Keratinocyte (primary cell): ENCODE data around the gene CELA2B. TPM values are rescaled to one million over a fixed set of nuclear protein-coding genes. Genes with fewer than 3 reads are reported as not detected.
"Not testable (repeated sequence)": the region's sequence is repeated elsewhere in the genome, so short reads cannot be mapped to it uniquely, and the experiment has no call there.

ENCODE experiments used
- DNase-seq: peaks from one replicate; pipeline ENCODE4 v3.0.0-alpha.2; 2011; ENCODE audit warnings: low read depth, missing footprints, low spot score
- FAIRE-seq: peaks from 2 replicates; lab custom pipeline; 2011; peaks lifted over from hg19 to GRCh38; lab: Jason Lieb, UNC
- H2AFZ ChIP-seq: 2 replicates; pipeline ENCODE4 v1.6.0; 2012; ENCODE audit warnings: low read length, control low read depth, inconsistent platforms; ENCODE audit not compliant: control insufficient read depth
- H3K27ac ChIP-seq: 2 replicates; pipeline ENCODE4 v1.5.1; 2011; ENCODE audit warnings: low read length; ENCODE audit not compliant: control insufficient read depth, insufficient read depth
- H3K27me3 ChIP-seq: 3 replicates; pipeline ENCODE4 v1.6.0; 2011; ENCODE audit warnings: low read length; ENCODE audit not compliant: control insufficient read depth, insufficient read depth; ENCODE audit errors: extremely low read depth
- H3K36me3 ChIP-seq, 2 experiments: 2 replicates in 1 of 2; 3 replicates in 1 of 2; pipeline ENCODE4 v1.5.1; 2011; ENCODE audit warnings: low read length in 2 of 2, mild to moderate bottlenecking in 1 of 2; ENCODE audit not compliant: control insufficient read depth in 2 of 2, insufficient read depth in 2 of 2; ENCODE audit errors: extremely low read depth in 1 of 2
- H3K4me1 ChIP-seq: 3 replicates; pipeline ENCODE4 v1.5.1; 2011; ENCODE audit warnings: low read length; ENCODE audit not compliant: control insufficient read depth, insufficient read depth; ENCODE audit errors: extremely low read depth
- H3K4me2 ChIP-seq: 3 replicates; pipeline ENCODE4 v1.6.0; 2011; ENCODE audit warnings: low read depth, low read length; ENCODE audit not compliant: control insufficient read depth, insufficient read depth; ENCODE audit errors: extremely low read depth
- H3K4me3 ChIP-seq, 3 experiments: fragments of 200-600 bp in 1 of 3; sonication (generic) in 1 of 3; 2 replicates in 2 of 3; 3 replicates in 1 of 3; pipeline ENCODE4 v1.5.1; 2011 to 2016; ENCODE audit warnings: low read length in 3 of 3, mild to moderate bottlenecking in 3 of 3, control low read depth in 2 of 3, inconsistent platforms in 1 of 3, low read depth in 1 of 3, mixed read lengths in 1 of 3, mixed run types in 1 of 3, moderate library complexity in 1 of 3; ENCODE audit not compliant: control insufficient read depth in 2 of 3, insufficient read depth in 2 of 3; ENCODE audit errors: extremely low read depth in 1 of 3
- H3K79me2 ChIP-seq: 2 replicates; pipeline ENCODE4 v1.6.0; 2012; ENCODE audit warnings: low read length; ENCODE audit not compliant: control insufficient read depth, insufficient read depth
- H3K9ac ChIP-seq: 3 replicates; pipeline ENCODE4 v1.6.0; 2011; ENCODE audit warnings: low read length; ENCODE audit not compliant: control insufficient read depth, insufficient read depth; ENCODE audit errors: extremely low read depth
- H3K9me1 ChIP-seq: 3 replicates; pipeline ENCODE4 v1.6.0; 2011; ENCODE audit warnings: low read length; ENCODE audit not compliant: control insufficient read depth, insufficient read depth; ENCODE audit errors: extremely low read depth
- H3K9me3 ChIP-seq: 2 replicates; pipeline ENCODE4 v1.5.1; 2012; ENCODE audit warnings: low read depth, low read length; ENCODE audit not compliant: control insufficient read depth
- H4K20me1 ChIP-seq: 3 replicates; pipeline ENCODE4 v1.6.0; 2011; ENCODE audit warnings: low read length; ENCODE audit not compliant: control insufficient read depth, insufficient read depth; ENCODE audit errors: extremely low read depth
- EZH2 ChIP-seq: IDR thresholded peaks from one replicate; pipeline ENCODE4 v1.6.1; 2012; ENCODE audit warnings: inconsistent platforms, mild to moderate bottlenecking, low read length, moderate library complexity
- dilution Hi-C: fragments of 300-500 bp; cut with MboI; formaldehyde crosslinking; loops from one replicate; pipeline ENCODE4 v1.7.0; 2020; ENCODE audit warnings: low sequenced_read_pairs; ENCODE audit not compliant: extremely low pct_ligation_motif_present
- polyA plus RNA-seq, 5 experiments: library from polyadenylated mRNA; depleted of rRNA in 3 of 5; stranded (reverse) in 3 of 5; stranded (forward) in 1 of 5; unstranded in 1 of 5; fragments of >200 nt; gene quantifications; 1 replicate in 1 of 5; 2 replicates in 3 of 5; 3 replicates in 1 of 5; pipeline versions ENCODE4 v1.2.1 to v1.2.3, GENCODE V29; 2011 to 2012; ENCODE audit warnings: missing spikeins in 2 of 5, low read depth in 1 of 5, low replicate concordance in 1 of 5
- TF ChIP-seq, protein P1 (sequence below), 3 experiments: IDR thresholded peaks in 1 of 3; conservative IDR thresholded peaks in 1 of 3; optimal IDR thresholded peaks in 1 of 3; 2 replicates in 2 of 3; 3 replicates in 1 of 3; pipeline versions ENCODE3 to v1.5.1; 2011; ENCODE audit warnings: low read length in 3 of 3, mild to moderate bottlenecking in 3 of 3, moderate library complexity in 2 of 3, control low read depth in 1 of 3, inconsistent platforms in 1 of 3; ENCODE audit not compliant: insufficient read depth in 2 of 3; ENCODE audit errors: extremely low read depth in 1 of 3

The CELA2B gene
- polyA plus RNA-seq, 1 donor (not counting 4 experiments of a cell fraction or from before 2014, with no cell fraction given) = not detected

DNA sequence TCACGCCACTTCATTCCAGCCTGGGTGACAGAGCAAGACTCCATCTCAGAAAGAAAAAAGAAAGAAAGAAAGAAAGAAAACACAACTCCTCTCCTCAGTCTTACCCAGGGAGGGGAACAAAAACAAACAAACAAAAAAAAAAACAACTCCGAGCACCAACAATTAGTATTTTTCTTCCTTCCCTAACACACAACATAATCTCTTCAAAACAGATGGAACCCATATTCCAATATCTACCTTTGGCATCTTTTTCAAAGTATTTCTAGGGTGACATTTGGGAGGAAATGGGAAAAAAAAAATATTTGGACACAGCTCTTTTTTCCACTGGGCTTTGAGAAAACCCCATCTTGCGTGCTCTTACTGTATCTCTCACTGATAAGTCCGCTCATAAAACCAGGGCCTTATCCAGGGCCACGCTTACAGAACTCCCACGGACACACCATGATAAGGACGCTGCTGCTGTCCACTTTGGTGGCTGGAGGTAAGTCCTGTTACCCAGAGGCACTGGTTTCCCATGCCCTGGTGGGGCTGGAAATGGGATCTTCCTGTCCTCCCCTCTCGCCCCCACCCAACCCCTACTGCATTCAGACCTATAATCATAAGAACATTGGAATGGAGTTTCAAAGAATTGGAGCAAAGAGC lies 19.5 kb upstream of the CELA2B start, which contains the start of gene CELA2A:
TSS of gene CELA2A (plus strand) at position 420 of the 642 bp plus-strand sequence. CDS start at position 442, 22 bp downstream.
- Histone ChIP-seq H3K27me3 (no peaks in the 10 kb centered on the region), H3K9ac (no peak within 1 kb of the TSS), H4K20me1 (no peaks in the 10 kb centered on the region), H3K27ac (no peak within 1 kb of the TSS), H3K9me1 (no peaks in the 10 kb centered on the region), H2AFZ (no peak within 1 kb of the TSS), H3K9me3 (no peaks in the 10 kb centered on the region), H3K79me2 (no peaks in the 10 kb centered on the region), H3K4me1 (no peaks in the 10 kb centered on the region), H3K36me3 (no peaks in the 10 kb centered on the region), H3K4me3 (no peak within 1 kb of the TSS), H3K4me2 (no peak within 1 kb of the TSS)
- TF ChIP-seq, protein P1, sequence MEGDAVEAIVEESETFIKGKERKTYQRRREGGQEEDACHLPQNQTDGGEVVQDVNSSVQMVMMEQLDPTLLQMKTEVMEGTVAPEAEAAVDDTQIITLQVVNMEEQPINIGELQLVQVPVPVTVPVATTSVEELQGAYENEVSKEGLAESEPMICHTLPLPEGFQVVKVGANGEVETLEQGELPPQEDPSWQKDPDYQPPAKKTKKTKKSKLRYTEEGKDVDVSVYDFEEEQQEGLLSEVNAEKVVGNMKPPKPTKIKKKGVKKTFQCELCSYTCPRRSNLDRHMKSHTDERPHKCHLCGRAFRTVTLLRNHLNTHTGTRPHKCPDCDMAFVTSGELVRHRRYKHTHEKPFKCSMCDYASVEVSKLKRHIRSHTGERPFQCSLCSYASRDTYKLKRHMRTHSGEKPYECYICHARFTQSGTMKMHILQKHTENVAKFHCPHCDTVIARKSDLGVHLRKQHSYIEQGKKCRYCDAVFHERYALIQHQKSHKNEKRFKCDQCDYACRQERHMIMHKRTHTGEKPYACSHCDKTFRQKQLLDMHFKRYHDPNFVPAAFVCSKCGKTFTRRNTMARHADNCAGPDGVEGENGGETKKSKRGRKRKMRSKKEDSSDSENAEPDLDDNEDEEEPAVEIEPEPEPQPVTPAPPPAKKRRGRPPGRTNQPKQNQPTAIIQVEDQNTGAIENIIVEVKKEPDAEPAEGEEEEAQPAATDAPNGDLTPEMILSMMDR (optimal IDR thresholded peaks at IDR 0.05 in 1 of 3, IDR thresholded peaks at IDR 0.05 in 1 of 3, conservative IDR thresholded peaks at IDR 0.05 in 1 of 3; ENCODE audit: extremely low read depth in 1 of 3, insufficient read depth in 2 of 3, low read length in 3 of 3) = no peak
- no peak for TF ChIP-seq EZH2
- FAIRE-seq (no peak), DNase-seq (no peak)
- dilution Hi-C loops = no loop called here

DNA sequence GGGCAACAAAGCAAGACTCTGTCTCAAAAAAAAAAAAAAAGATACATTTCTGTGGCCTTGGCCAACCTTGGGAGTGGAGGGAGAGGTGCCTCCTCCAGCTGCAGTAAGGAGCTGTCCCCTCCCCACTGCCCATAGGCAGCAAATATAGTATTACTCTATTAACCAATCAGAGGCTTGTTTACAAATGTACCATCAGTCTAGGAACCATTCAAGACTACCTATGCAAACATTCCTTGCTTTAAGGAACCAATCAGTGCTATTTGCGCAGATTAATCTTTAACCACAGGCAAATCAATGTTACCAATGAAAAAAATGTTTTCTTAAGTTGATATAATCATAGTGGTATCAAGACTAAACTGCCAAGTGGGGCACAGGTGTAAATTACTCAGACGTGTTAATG lies 18.3 kb upstream of the CELA2B start:
- Histone ChIP-seq H3K27ac (no peak overlapping the region), H3K9me1 (no peaks in the 10 kb centered on the region), H3K4me3 (no peak overlapping the region), H3K36me3 (no peaks in the 10 kb centered on the region), H3K9me3 (no peaks in the 10 kb centered on the region), H3K4me2 (no peak overlapping the region), H2AFZ (no peak overlapping the region), H3K9ac (no peak overlapping the region), H3K27me3 (no peaks in the 10 kb centered on the region), H3K4me1 (no peaks in the 10 kb centered on the region), H3K79me2 (no peaks in the 10 kb centered on the region), H4K20me1 (no peaks in the 10 kb centered on the region)
- no peak for TF ChIP-seq EZH2
- TF ChIP-seq, protein P1 (optimal IDR thresholded peaks at IDR 0.05 in 1 of 3, IDR thresholded peaks at IDR 0.05 in 1 of 3, conservative IDR thresholded peaks at IDR 0.05 in 1 of 3; ENCODE audit: extremely low read depth in 1 of 3, insufficient read depth in 2 of 3, low read length in 3 of 3) = no peak
- FAIRE-seq = no peak
- dilution Hi-C loops = no loop called here
- no peak for DNase-seq

DNA sequence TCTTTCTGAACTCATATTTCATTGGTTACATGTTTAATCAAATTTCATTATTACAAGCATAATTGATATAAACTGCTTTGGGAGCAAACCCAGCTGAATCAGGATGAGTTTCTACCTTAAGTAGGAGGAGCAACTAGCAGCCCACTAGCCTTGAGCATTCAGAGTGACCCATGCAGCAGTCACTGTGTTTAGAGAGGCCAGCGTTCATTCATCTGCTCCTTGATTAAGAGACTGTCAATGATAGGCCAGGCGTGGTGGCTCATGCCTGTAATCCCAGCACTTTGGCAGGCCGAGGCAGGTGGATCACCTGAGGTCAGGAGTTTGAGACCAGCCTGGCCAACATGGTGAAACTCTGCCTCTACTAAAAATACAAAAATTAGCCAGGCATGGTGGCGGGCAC lies 17.5 kb upstream of the CELA2B start:
- H3K4me1 ChIP-seq, H3K36me3 ChIP-seq, H3K27ac ChIP-seq, H3K79me2 ChIP-seq, H3K9me1 ChIP-seq, FAIRE-seq, H3K4me2 ChIP-seq, H3K9ac ChIP-seq, dilution Hi-C loops, H3K4me3 ChIP-seq, H2AFZ ChIP-seq, H3K27me3 ChIP-seq, H3K9me3 ChIP-seq, H4K20me1 ChIP-seq, DNase-seq: not testable (repeated sequence)
